ENCODE results near the gene EFHC2. TPM values are rescaled to one million over a fixed set of nuclear protein-coding genes. Genes with fewer than 3 reads are reported as not detected.

Gene EFHC2
- polyA plus RNA-seq, 1 donor (not counting 4 experiments of a cell fraction or from before 2014, with no cell fraction given) = 0.98 TPM

GRCh38 chrX:44167116-44167515, 176.4 kb downstream of the EFHC2 start:
- dilution Hi-C loops (cut with MboI; ENCODE audit: extremely low pct_ligation_motif_present, low sequenced_read_pairs) = no loop called here
- no peaks in the 10 kb centered on the region for H3K9me3 ChIP-seq (ENCODE audit: control insufficient read depth, low read depth, low read length)
- no peak overlapping the region for H2AFZ ChIP-seq (ENCODE audit: control insufficient read depth, low read length)
- no peak overlapping the region for H3K27ac ChIP-seq (ENCODE audit: control insufficient read depth, insufficient read depth, low read length)
- no peak for TF ChIP-seq CTCF (optimal IDR thresholded peaks at IDR 0.05 in 1 of 3, IDR thresholded peaks at IDR 0.05 in 1 of 3, conservative IDR thresholded peaks at IDR 0.05 in 1 of 3; ENCODE audit: extremely low read depth in 1 of 3, insufficient read depth in 2 of 3, low read length in 3 of 3)
- no peak for TF ChIP-seq EZH2 (IDR thresholded peaks at IDR 0.05; ENCODE audit: low read length)
- DNase-seq (ENCODE audit: low read depth, low spot score) = no peak
- no peak overlapping the region for H3K4me2 ChIP-seq (ENCODE audit: control insufficient read depth, extremely low read depth, insufficient read depth, low read depth, low read length)
- H3K27me3 ChIP-seq (ENCODE audit: control insufficient read depth, extremely low read depth, insufficient read depth, low read length) = no peaks in the 10 kb centered on the region
- H3K9me1 ChIP-seq (ENCODE audit: control insufficient read depth, extremely low read depth, insufficient read depth, low read length) = no peaks in the 10 kb centered on the region
- no peaks in the 10 kb centered on the region for H4K20me1 ChIP-seq (ENCODE audit: control insufficient read depth, extremely low read depth, insufficient read depth, low read length)
- no peak for FAIRE-seq
- no peak overlapping the region for H3K4me3 ChIP-seq (ENCODE audit: control insufficient read depth in 2 of 3, extremely low read depth in 1 of 3, insufficient read depth in 2 of 3, low read depth in 1 of 3, low read length in 3 of 3)
- H3K4me1 ChIP-seq (ENCODE audit: control insufficient read depth, extremely low read depth, insufficient read depth, low read length) = no peaks in the 10 kb centered on the region
- no peaks in the 10 kb centered on the region for H3K36me3 ChIP-seq (ENCODE audit: control insufficient read depth in 2 of 2, extremely low read depth in 1 of 2, insufficient read depth in 2 of 2, low read length in 2 of 2)
- H3K9ac ChIP-seq (ENCODE audit: control insufficient read depth, extremely low read depth, insufficient read depth, low read length) = no peak overlapping the region
- H3K79me2 ChIP-seq (ENCODE audit: control insufficient read depth, insufficient read depth, low read length) = no peaks in the 10 kb centered on the region

GRCh38 chrX:44162964-44163475, 180.5 kb downstream of the EFHC2 start:
- Histone ChIP-seq H3K27ac (ENCODE audit: control insufficient read depth, insufficient read depth, low read length) (no peak overlapping the region), H3K36me3 (ENCODE audit: control insufficient read depth in 2 of 2, extremely low read depth in 1 of 2, insufficient read depth in 2 of 2, low read length in 2 of 2) (no peaks in the 10 kb centered on the region), H3K9me3 (ENCODE audit: control insufficient read depth, low read depth, low read length) (no peaks in the 10 kb centered on the region), H3K4me1 (ENCODE audit: control insufficient read depth, extremely low read depth, insufficient read depth, low read length) (no peaks in the 10 kb centered on the region), H4K20me1 (ENCODE audit: control insufficient read depth, extremely low read depth, insufficient read depth, low read length) (no peaks in the 10 kb centered on the region), H3K9me1 (ENCODE audit: control insufficient read depth, extremely low read depth, insufficient read depth, low read length) (no peaks in the 10 kb centered on the region), H2AFZ (ENCODE audit: control insufficient read depth, low read length) (no peak overlapping the region), H3K27me3 (ENCODE audit: control insufficient read depth, extremely low read depth, insufficient read depth, low read length) (no peaks in the 10 kb centered on the region), H3K79me2 (ENCODE audit: control insufficient read depth, insufficient read depth, low read length) (no peaks in the 10 kb centered on the region), H3K4me3 (ENCODE audit: control insufficient read depth in 2 of 3, extremely low read depth in 1 of 3, insufficient read depth in 2 of 3, low read depth in 1 of 3, low read length in 3 of 3) (no peak overlapping the region), H3K4me2 (ENCODE audit: control insufficient read depth, extremely low read depth, insufficient read depth, low read depth, low read length) (no peak overlapping the region), H3K9ac (ENCODE audit: control insufficient read depth, extremely low read depth, insufficient read depth, low read length) (no peak overlapping the region)
- TF ChIP-seq EZH2 (IDR thresholded peaks at IDR 0.05; ENCODE audit: low read length) (no peak), CTCF (optimal IDR thresholded peaks at IDR 0.05 in 1 of 3, IDR thresholded peaks at IDR 0.05 in 1 of 3, conservative IDR thresholded peaks at IDR 0.05 in 1 of 3; ENCODE audit: extremely low read depth in 1 of 3, insufficient read depth in 2 of 3, low read length in 3 of 3) (no peak)
- FAIRE-seq (no peak), DNase-seq (ENCODE audit: low read depth, low spot score) (no peak)
- dilution Hi-C loops (cut with MboI; ENCODE audit: extremely low pct_ligation_motif_present, low sequenced_read_pairs) = no loop called here
